HG03095 (cell line): ENCODE measurements around the gene SLC35F3.
"Not testable (repeated sequence)": the region's sequence is repeated elsewhere in the genome, so short reads cannot be mapped to it uniquely, and the experiment has no call there.

ENCODE experiments used
- ATAC-seq: cut with Tn5 transposase; IDR thresholded peaks from one replicate; pipeline ENCODE4 v1.9.1; 2021; ENCODE audit warnings: moderate library complexity; ENCODE audit not compliant: unreplicated experiment

Gene SLC35F3

DNA sequence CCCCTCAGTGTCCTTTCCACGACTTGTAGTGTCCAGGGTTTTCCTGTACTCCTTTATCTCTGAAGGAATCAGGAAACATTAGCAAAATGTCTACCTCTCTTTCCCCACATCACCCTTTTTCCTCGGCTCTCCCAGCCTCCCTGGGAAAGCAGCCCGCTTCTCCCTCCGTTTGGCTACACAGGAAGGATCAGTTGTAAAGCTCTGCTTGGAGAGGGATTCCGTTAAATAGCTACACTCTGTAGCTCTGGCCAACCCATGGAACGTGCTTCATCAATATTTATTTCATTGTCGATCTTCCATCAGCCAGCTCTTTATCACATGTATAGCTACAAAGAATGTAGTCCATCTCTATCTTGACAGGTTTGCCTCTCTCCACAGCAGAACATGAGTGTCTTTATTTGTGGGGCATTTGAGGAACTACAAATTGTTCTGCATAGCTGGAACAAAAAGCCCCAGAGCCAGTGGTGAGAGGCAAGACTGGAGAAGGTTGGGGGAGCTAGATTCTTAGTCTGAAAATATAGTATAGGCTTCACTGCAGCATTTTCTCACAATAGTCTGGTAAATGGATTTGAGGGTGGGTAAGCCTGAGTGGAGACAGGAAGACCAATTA, 191.8 kb downstream of the SLC35F3 start:
- ATAC-seq: no peak

DNA sequence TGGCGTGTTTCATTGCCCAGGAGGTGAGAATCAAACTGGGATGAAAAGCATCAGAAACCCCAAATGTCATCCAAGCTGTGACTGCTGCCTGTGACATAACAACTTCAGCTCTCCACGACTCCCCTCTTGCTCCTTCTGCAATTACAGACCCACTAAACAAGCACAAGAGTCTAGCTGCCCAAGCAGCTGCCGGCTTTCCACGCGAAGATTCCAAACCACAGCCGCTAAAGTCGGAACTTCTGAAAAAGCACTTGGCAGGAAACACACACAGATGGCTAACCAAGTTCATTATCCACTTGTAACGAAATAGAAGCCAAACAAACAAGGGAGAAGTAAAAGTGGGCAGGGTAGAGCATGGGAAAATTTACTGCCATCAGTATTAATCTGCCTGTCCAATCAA, 198.1 kb downstream of the SLC35F3 start:
- ATAC-seq: no peak

DNA sequence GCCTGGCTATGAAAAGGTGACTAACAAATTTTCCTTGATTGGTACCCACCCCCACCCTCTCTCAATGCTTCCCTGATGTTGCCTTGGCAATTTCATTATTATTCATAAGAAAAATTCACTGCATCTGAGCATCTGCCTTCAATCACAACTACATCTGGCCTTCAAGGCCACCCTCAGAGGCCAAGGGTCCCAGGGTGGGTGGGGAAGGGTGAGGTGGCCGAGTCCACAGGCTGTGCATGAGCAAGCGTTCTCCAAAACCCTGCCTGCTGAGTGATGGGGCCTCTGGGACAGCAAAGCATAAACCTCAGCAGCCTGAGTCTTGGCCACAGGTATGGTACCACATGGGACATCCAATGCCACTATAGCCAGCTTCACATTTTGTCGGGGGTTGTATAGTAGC, 198.7 kb downstream of the SLC35F3 start:
- no peak for ATAC-seq

DNA sequence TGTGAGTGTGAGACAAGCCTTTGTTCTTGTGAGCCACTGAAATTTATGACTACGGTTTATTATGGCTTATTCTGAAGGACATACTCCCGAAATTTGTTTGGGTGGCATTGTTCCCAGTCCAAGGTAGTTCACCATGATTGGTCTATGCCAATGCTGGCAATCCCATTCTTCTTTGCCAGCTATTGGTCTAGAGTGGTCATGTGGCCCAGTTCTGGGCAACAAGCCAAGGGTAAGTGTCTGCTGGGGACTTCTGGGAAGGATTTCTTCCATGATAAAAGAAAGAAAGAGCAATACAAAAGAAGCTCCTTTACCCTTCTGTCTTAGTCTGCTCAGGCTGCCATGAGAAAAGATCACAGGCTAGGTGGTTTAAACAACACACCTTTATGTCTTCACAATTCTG, 201.6 kb downstream of the SLC35F3 start:
- no peak for ATAC-seq

DNA sequence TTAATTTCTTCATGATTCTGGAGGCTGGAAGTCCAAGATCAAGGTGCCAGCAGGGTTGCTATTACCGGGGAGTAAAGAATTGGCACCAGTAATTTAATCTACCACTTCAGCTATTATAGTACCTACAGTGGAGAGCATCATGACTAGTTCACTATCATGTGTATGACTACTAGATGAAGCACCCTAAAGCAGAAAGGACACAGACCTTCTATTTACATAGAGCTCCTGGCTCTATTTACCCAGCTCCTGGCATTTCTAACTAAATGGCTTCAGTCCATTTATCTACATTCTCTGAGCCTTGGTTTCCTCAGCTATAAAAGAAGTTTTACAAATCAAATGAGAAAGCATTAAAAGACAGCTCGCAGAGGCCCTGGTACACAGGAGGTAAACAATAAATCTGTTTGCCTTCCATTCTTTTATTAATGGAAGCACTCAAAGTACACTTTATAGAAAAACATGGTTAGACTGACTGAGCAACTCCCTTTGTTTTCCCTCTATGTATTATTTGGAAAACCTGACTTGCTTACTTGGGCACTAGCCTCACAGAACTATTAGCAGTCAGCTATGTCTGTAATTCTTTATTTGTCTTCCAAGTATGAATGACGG, 203.0 kb downstream of the SLC35F3 start:
- no peak for ATAC-seq

DNA sequence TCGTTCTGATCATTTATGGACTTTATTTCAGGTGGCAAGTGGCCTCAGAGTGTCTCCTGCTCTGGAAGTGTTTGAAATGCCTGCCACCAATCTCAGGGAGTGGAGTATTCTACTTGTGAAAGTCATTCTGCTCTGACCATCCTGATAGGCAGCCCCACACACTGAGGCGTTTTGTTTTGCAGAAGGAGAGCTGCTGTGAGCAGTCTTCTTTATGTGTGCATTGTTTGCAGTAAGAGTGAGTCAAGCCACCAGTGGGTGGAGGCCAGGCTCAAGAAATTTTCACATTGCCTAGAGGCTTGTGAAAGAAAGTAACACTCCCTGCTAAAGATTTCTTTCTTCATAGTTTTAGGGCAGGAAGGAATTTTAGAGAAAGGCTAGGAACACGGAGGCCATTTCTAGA, 204.4 kb downstream of the SLC35F3 start:
- ATAC-seq: no peak

DNA sequence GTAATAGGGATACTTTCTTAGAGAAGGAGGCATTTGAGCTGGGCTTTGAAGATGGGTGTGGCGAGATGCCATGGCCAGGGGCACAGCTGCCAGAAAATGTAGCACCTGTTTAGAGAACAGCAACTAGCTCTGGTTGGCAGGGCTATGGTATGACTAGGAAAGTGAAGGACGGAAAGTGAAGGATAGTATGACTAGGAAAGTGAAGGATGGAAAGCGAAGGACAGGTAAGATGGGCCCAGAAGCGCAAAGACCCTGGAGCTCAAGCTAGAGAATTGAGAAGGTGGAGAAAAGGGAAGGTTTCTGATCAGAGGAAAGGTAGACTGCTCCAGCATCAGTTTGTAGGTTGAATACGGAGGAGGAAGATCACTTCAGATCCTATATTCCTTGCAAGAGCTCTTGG, 205.4 kb downstream of the SLC35F3 start:
- no peak for ATAC-seq

DNA sequence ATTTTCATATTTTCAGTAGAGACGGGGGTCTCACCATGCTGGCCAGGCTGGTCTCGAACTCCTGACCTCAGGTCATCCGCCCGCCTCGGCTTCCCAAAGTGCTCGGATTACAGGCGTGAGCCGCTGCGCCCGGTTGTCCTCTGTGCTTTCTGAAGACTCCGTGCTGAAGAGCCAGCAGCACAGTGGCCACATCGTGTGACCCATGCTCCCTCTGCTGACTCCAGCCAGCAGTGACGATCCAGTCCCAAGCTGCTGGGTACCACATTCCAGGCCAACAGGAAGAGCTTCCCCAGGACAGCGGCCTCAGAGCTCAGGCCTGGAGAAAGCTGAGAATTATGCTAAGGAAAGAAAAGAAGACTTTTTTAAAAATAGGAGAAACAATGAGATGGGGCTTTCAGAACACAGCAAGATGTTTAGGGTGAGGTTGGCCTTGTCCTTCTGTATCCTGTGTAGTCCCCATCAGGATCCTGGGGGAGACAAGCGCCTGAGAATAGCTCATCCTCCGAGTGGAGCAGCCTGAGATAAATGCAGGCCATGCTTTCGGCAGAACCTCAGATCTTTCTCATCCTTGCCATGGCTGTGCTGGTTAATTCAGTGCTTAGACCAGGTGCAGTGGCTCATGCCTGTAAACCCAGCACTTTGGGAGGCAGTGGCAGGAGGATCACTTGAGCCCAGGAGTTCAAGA, 207.1 kb downstream of the SLC35F3 start:
- ATAC-seq: no peak

DNA sequence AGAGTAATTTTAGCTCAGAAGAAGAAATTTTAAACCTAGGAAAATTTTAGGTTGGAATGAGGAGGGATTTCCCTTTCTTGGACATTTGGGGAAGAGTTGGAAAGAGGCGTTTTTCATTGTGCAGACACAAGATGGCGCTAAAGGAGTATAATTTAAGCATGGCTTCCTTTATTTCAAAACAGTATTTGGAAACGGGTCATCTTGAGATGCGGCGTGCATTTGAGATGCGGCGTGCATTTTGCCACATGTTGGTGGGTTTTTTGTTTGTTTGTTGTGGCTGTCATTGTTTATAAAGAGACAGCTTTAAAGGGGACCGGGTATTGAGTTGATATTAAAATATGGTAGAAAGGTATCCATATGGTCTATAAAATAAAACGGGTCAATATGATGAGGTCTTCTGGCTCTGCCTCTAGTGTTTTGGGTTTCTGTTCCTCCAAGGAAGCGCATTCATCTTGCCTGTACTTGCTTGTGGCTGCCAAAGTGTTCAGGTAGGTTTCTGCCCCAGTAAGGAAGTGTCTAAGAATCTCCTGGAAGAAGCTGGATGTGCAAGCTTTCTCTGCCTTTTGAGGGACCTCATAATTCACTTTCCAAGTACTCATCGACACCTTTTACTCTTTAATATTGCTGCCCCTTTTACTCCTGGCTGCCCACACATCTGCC, 210.3 kb downstream of the SLC35F3 start:
- no peak for ATAC-seq

DNA sequence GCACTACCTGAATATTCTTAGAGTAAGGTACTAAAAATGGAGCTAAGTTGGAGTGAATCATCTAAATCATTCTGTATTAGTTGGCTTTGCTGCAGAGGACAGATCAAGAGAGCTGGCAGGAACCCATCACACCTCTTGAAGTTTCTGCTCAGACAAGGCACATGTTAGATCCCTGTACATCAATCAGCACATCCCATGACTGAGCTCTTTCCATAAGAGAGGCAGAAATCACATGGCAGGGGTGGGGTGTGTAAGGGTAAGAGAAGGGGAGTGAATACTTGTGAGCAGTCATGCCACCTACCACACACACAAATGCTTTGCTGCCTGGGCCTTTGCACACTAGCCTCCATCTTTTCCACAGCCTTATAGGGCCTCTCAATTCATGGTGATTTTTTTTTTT, 214.4 kb downstream of the SLC35F3 start:
- no peak for ATAC-seq

DNA sequence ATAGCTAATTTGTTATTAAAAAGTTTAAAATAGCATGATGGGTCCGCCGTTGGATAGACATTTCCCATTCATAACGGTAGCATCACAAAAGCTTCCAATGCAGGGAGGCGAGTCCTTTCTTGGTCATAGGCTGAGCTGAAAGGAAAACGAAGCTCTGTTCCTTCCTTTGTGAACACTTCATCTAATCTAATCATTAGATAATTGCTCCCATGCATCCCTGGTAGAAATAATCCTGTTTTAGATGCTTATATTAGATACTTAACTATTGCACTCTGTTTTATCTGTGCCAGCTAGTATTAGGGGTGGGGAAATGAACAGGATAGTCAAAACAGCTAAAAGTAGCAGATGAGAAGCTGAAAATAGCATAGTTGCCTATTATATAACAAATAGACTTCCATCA, 215.0 kb downstream of the SLC35F3 start:
- no peak for ATAC-seq

DNA sequence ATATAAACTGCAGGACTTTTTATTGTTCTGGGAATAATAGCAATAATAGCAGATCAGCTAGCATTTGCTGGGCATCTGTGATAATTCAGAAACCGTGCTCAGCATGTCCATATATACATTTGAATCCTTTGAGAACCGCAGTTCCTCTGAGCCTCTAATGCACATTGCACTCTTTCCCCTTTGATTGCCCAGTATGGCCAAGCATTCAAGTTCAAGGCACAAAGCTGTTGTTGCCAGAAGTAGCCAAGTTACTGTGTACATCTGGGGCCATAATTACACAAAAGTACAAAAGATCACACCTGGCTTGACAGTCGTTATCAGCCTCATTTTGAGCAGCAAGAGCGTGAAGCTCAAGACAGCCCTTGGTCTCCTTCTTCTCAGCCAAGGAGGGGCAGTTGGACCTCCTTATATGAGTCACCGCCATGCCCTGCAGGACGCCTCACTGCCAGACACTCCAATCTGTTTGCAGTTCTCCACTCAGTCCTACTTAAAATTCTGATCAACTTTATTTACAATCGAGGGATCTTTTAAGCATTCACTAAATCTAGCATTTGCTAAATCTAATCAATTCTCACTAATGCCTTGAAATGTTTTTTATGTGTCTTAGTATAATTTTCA, 216.0 kb downstream of the SLC35F3 start:
- ATAC-seq: no peak

DNA sequence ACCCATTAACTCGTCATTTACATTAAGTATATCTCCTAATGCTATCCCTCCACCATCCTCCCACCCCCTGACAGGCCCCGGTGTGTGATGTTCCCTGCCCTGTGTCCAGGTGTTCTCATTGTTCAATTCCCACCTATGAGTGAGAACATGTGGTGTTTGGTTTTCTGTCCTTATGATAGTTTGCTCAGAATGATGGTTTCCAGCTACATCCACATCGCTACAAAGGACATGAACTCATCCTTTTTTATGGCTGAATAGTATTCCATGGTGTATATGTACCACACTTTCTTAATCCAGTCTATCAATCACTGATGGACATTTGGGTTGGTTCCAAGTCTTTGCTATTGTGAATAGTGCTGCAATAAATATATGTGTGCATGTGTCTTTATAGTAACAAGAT, 217.2 kb downstream of the SLC35F3 start:
- ATAC-seq: not testable (repeated sequence)

DNA sequence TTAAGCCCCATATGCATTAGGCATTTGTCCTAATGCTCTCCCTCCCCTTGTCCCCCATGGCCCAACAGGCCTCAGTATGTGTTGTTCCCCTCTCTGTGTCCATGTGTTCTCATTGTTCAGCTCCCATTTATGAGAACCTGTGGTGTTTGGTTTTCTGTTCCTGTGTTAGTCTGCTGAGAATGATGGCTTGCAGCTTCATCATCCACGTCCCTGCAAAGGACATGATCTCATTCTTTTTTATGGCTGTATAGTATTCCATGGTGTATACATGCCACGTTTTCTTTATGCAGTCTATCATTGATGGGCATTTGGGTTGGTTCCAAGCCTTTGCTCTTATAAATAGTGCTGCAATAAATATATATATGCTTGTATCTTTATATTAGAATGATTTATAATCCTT, 218.1 kb downstream of the SLC35F3 start:
- ATAC-seq: not testable (repeated sequence)

DNA sequence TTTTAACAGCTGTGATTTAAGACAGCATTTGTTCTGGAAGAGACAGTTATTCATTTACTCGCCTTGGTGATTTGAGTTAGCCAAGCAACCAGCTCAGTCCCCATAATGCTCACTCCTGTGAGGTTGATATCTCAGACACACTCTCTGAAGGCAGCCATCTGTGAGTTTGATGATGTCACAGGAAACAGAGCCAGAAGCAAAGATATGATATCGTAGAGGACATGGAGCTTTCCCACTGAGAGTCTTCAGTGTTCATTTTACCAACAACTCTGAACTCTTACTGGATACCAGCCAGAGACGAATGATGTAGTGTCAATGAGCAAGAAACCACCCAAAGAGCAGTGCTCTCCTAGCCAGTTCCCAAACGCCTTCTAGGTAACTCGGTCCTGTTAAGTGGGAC, 219.4 kb downstream of the SLC35F3 start:
- no peak for ATAC-seq

DNA sequence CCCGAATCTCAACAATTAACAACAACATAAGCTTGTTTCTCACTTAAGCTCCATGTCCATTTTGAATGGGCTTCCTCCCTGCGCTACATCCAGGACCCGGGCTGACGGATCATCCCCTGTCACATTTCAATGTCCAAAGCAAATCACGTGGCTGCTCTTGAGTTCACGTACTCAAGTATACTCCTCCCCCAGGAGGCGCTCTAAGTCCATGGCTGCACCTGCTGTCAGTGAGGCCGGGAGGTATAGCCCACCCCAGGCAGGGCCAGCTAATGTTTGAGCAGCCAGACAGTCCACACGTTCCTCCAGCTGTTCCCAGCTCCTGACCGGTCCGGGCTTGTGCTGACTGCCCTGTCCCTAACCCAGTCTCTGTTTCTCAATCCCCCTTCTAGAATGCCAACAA, 220.8 kb downstream of the SLC35F3 start:
- no peak for ATAC-seq

DNA sequence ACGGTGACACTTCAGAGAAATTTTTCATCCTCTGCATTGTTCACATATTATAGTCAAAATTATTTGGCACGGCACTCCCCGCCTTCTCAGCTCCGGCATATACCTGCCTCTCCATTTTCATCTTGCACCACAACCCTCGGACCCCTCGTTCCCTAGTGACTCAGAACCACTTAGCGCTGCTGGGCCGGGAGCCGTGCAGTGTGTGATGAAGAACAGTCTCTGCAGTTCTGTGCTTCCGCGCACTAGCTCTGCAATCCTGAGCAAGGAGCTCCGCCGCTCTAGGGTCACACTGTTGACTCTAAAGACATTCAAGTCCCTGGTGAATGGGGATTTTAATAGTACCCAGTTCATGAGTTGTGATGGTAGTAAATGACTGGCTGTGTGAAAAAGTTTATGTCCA, 221.2 kb downstream of the SLC35F3 start:
- ATAC-seq: no peak

DNA sequence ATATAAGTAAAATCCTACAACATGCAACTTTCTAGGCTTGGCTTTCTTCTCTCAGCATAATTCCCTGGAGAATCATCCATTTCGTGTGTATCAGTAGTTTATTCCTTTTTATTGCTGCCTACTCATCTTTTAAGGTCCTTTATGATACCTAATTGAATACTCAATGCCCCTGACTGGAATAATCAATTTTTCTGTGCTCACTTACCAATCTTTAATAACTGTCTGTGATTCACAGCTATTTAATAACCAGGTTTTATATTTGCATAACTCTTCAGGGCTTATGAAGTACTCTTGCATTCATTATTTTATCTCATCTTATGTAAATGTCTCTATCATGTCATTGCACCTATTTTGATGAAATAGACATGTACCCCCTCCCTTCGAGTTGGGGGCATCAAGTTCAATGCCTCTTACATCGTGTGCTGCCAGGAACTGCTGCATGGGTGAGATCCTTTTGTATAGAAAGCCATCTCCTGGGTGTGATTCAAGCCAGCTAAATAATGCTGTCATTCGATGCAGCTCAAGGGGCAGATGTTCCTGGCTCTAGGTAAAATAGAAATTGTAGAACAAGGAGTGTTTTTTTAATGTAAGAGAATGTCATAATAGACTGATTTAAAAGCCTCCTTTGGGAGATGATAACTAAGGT, 222.7 kb downstream of the SLC35F3 start:
- no peak for ATAC-seq

DNA sequence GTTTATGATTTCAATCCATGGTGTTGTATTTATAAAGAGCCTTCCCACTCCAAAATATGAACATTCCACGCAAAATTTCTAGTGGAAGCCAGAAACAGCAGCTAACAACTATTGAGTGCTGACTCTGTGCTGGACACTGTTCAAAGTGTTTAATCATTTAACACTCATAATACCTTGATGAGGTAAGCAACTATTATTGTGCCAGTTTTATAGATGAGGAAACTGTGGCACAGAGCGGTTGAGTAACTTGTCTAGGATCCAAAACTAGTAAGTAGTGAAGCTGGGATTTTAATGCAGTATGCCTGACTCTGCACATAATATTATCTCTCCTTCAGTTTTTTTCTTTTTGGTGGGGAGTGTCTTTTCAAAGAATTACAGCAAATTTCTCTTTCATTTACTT, 228.3 kb downstream of the SLC35F3 start:
- no peak for ATAC-seq

DNA sequence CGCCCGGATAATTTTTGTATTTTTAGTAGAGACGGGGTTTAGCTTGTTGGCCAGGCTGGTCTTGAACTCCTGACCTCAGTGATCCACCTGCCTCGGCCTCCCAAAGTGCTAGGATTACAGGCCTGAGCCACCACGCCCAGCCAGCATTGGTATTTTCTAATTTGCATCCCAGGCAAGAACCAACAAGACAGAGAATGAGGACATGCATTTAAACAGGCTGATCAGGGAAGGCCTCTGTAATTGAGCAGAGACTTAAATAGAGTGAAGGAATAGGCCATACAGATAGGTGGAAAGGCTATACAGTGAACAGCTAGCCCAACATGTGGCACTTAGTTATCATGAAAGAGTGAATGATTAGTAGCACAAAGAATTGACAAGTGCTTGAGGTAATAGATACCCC, 230.4 kb downstream of the SLC35F3 start:
- ATAC-seq: no peak

DNA sequence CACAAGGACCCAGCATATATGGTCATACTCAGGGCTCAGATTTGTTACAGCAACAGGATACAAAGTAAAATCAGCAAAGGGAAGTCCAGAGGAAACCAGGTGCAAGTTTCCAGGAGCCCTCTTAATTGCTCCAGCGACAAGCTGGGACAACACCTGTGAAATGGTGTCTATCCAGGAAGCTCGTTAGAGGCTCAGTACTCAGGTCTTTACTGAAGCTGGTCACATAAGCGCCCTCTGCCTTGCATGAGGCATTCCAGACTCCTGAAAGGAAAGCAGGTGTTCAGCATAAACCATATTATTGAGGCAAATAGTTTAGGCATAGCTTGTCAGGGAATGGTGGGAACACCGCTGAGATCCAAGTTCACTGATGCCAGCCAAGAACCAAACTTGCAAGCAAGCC, 231.0 kb downstream of the SLC35F3 start:
- no peak for ATAC-seq
